ENCODE data around the gene ZNF547.

ZNF547 gene

DNA sequence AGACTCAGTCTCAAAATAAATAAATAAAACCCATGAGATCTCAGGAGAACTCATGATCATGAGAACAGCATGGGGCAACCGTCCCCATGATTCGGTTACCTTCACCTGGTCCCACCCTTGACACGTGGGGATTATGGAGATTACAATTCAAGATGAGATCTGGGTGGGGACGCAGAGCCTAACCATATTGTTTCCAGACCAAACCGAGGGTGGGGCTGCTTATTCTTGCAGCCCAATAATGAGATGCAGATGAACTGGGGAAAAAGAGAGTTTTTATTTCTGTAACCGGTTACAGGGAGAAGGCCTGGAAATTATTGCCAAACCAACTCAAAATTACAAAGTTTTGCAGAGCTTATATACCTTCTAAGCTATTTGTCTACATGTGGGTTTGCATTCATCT lies 12.8 kb downstream of the ZNF547 start:
- DNase-seq = no peak

- DNase-seq = no peak
Measured at GRCh38 chr19:57377498-57378146, 14.3 kb downstream of the ZNF547 start.

- DNase-seq = no peak
Measured at GRCh38 chr19:57380923-57381322, 17.6 kb downstream of the ZNF547 start.

DNA sequence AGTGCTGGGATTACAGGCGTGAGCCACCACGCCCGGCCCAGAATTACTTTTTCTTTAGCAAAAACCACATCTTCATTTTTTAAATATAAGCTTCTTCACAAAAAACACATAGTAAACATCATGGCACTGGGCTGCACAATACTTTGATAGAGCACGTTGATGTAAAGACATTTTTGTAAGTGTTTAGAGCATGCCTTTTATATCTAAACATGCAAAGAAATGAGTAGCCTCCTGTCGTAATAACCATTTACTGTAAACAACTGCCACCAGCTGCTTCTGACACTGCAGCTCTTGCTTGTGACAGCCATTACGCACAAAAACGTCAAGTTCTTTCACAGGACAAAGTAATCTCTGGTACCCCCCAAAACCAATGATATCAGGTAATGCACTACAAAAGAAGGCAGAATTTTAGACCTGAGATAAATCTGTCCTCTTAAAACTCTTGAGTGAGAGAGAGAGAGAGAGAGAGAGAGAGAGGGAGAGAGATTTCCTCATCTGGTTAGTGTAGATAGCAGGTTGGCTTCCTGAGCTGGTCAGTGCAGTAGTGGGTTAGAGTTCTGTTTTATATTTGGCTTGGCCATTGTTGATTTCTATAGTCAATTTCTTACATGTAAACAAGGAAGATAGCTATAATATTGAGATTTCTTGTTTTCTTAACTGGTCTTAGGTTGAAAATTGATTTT lies 19.6 kb downstream of the ZNF547 start:
- no peak for DNase-seq

DNA sequence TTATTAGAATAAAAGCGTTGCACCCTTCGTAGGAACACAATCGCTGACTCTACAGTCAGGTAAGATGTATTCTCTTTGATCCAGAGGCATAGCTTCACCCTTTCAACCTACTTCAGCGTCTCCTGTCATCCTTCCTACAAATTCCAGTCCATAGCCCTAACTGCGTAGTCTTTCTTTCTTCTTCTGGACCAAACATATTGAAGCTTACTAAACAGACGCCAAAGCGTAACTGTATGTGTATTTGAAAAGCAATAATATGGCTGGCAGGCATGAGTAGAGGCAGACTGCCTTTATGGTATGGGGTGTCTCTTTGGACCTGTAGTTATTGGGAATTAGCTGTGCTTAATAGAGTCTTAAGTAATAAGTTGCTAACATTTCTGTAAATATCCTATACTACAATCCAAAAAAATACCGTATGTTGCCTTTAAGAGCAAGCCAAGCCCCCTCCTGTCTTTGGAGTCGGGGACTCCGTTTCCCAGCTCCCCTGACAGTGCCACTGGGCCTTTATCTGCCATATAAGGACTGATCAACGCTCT lies 25.9 kb downstream of the ZNF547 start:
- no peak for DNase-seq

GRCh38 chr19:57389730-57390598 lies 26.6 kb downstream of the ZNF547 start, which contains the start of gene ZNF548:
TSS of gene ZNF548 (plus strand) at chr19:57389854. CDS start at chr19:57390100, 246 bp downstream.
- DNase-seq = peak; percentile 97

DNA sequence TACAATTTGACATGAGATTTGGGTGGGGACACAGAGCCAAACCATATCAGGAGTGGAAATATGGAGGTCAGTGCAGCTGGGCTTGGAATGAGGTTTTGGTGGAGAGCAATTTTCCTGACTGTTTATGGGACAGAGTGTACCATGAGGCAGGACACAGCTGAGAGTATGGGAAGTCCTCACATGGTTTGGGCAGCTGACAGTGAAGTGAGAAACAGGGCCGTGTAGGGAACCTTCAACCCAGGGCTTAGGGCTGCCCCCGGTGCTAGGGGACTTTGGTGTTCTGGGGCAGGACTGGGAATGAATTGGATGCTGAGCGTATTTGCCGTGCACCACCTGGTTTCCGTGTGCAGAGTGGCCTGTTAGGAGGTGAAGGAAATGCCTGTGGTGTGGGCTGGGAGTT lies 32.4 kb downstream of the ZNF547 start:
- no peak for DNase-seq

- DNase-seq = no peak
Measured at GRCh38 chr19:57398868-57399267, 35.5 kb downstream of the ZNF547 start.

GRCh38 chr19:57403737-57404563 lies 40.6 kb downstream of the ZNF547 start:
- no peak for DNase-seq

- peak; percentile 76 for DNase-seq
Measured at GRCh38 chr19:57406516-57407123, 43.3 kb downstream of the ZNF547 start.

GRCh38 chr19:57410877-57411671 lies 47.7 kb downstream of the ZNF547 start, which contains the start of gene ZNF17:
TSS of gene ZNF17 (plus strand) at chr19:57411161. CDS start at chr19:57413616, 2,455 bp downstream.
- peak; percentile 96 for DNase-seq

GRCh38 chr19:57419439-57419838 lies 56.1 kb downstream of the ZNF547 start:
- no peak for DNase-seq

DNA sequence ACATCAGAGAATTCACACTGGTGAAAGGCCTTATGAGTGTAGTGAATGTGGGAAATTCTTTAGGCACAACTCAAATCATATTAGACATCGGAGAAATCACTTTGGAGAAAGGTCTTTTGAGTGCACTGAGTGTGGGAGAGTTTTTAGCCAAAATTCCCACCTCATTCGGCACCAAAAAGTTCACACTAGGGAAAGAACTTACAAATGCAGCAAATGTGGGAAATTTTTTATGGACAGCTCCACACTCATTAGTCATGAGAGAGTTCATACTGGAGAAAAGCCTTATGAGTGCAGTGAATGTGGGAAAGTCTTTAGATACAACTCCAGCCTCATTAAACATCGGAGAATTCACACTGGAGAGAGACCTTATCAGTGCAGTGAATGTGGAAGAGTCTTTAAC lies 57.7 kb downstream of the ZNF547 start:
- no peak for DNase-seq

Data from KG1 (cell line).